Breast epithelium (tissue), 4 donors: ENCODE data around the gene GAS1. TPM values are rescaled to one million over a fixed set of nuclear protein-coding genes. Genes with fewer than 3 reads are reported as not detected.
A peak's percentile ranks its signal among the peaks of the same experiment; 100 is the strongest.

Experiments used
- DNase-seq, 2 donors: peaks; one replicate each; pipeline ENCODE4 v3.0.0-alpha.2; 2019; ENCODE audit warnings: low spot score in 2 of 2
- H3K27ac ChIP-seq, 2 donors: fragments of 200-600 bp; sonication (generic) in 1 of 2; one replicate each; pipeline ENCODE4 v1.5.1; 2016 to 2019; ENCODE audit warnings: mild to moderate bottlenecking in 1 of 2
- H3K27me3 ChIP-seq, 2 donors: fragments of 200-600 bp; sonication (generic) in 1 of 2; one replicate each; pipeline versions ENCODE4 v1.5.1 to v1.6.0; 2017 to 2019; ENCODE audit warnings: control low read depth in 1 of 2, mild to moderate bottlenecking in 1 of 2
- H3K36me3 ChIP-seq: fragments of 200-600 bp; one replicate; pipeline ENCODE4 v1.5.1; 2019
- H3K4me1 ChIP-seq, 2 donors: fragments of 200-600 bp; sonication (generic); one replicate each; pipeline ENCODE4 v1.5.1; 2016 to 2019; ENCODE audit warnings: control low read depth in 1 of 2
- H3K4me3 ChIP-seq, 3 donors: fragments of 200-600 bp; sonication (generic); 1 replicate in 2 of 3; 2 replicates in 1 of 3; pipeline ENCODE4 v1.5.1; 2016 to 2019; ENCODE audit warnings: mild to moderate bottlenecking in 3 of 3, moderate library complexity in 2 of 3
- H3K9me3 ChIP-seq, 2 donors: fragments of 200-600 bp; sonication (generic) in 1 of 2; one replicate each; pipeline ENCODE4 v1.5.1; 2016 to 2019; ENCODE audit warnings: control low read depth in 1 of 2
- POLR2A ChIP-seq: fragments of 450-650 bp; IDR thresholded peaks from one replicate; pipeline ENCODE4 v1.6.1; 2016; ENCODE audit warnings: antibody characterized with exemption, mild to moderate bottlenecking, moderate library complexity
- POLR2AphosphoS5 ChIP-seq, 3 donors: sonication (generic); formaldehyde crosslinking; IDR thresholded peaks; one replicate each; pipeline ENCODE4 v1.6.1; 2017; ENCODE audit warnings: antibody characterized with exemption in 3 of 3
- intact Hi-C: fragments of 100-400 bp; cut with DNase I; formaldehyde crosslinking; loops from one replicate; pipeline ENCODE4 v1.15.1; 2023; ENCODE audit warnings: low total_unique reads
- total RNA-seq, 3 donors: library from RNA; depleted of rRNA; stranded (reverse); fragments of >200 nt; gene quantifications; one replicate each; pipeline ENCODE4 v1.1.0, GENCODE V29; 2016
- TF ChIP-seq, protein P1 (sequence below), 3 donors: fragments of 450-650 bp; IDR thresholded peaks; one replicate each; pipeline ENCODE4 v1.5.1; 2016 to 2017; ENCODE audit warnings: antibody characterized with exemption in 3 of 3, mild to moderate bottlenecking in 3 of 3, moderate library complexity in 3 of 3

Gene GAS1
- total RNA-seq, 3 donors from 2014 or later: 48.2 to 99.9 (median 79.8) TPM

DNA sequence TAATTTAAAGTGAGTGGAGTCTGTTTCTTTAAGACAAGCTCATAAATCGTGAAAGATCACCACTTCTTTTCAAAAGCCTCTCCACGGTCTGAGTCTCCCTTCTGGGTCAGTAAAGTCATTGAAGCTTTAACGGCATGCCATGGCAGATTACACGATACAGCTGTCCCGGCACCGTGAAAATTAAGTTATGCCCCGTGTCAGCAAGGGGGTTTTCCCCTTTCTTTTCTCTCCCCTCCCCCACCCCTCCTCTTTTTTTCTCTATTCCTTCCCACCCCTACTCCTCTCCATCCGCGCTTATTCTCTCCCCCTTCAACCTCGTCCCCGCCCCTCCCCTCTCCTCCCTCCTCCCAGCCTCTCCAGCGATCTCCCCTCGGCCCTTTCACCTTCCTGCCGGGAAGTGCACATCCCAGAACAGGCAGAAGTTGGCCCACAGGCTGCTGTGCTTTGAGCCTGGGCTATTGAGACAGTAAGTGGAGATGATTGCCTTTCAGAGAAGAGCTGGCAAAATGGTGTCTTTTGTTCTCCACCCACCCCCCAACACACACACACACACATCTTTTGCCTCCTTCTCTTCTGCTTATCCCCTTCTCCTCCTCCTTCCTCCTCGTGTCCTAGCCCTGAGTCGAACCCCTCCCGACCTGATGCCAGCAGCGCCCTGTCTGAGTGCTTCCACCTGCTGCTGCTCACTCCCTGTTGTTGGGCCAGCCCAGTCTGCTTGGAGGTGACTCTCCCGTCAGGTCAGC, 44.1 kb downstream of the GAS1 start:
- no peaks in the 10 kb centered on the region for H3K36me3 ChIP-seq
- no peaks in the 10 kb centered on the region for H3K4me1 ChIP-seq
- H3K4me3 ChIP-seq: peak overlapping the region in 2 of 3 donors; percentile 24 to 30
- TF ChIP-seq POLR2A (no peak), POLR2AphosphoS5 (IDR thresholded peaks at IDR 0.05) (no peak)
- TF ChIP-seq, protein P1, sequence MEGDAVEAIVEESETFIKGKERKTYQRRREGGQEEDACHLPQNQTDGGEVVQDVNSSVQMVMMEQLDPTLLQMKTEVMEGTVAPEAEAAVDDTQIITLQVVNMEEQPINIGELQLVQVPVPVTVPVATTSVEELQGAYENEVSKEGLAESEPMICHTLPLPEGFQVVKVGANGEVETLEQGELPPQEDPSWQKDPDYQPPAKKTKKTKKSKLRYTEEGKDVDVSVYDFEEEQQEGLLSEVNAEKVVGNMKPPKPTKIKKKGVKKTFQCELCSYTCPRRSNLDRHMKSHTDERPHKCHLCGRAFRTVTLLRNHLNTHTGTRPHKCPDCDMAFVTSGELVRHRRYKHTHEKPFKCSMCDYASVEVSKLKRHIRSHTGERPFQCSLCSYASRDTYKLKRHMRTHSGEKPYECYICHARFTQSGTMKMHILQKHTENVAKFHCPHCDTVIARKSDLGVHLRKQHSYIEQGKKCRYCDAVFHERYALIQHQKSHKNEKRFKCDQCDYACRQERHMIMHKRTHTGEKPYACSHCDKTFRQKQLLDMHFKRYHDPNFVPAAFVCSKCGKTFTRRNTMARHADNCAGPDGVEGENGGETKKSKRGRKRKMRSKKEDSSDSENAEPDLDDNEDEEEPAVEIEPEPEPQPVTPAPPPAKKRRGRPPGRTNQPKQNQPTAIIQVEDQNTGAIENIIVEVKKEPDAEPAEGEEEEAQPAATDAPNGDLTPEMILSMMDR (IDR thresholded peaks at IDR 0.05): no peak
- no peaks in the 10 kb centered on the region for H3K27me3 ChIP-seq
- DNase-seq: no peak
- peaks cover 0 to 11% of the 10 kb centered on the region in 2 donors for H3K9me3 ChIP-seq
- intact Hi-C loops: no loop called here
- H3K27ac ChIP-seq: no peak overlapping the region

DNA sequence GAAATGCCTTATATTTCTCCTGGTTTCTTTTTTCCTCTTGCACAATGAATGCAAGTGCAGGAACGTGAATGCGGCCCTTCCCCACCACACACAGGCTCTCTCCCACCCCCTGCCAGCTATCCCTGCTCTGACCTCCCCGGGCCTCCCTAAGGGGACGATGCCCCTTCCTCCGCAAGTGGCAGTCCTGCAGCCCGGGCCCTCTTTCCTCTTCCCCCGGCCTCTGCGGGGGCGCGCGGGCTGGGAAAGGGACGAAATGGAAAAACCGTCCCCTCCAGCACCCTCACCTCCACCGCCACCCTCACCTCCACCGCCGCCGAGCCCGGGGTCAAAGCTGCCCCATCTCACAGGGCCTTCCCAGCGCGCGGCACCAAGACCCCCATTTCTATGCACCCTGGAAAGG, 44.7 kb downstream of the GAS1 start:
- H3K36me3 ChIP-seq: no peaks in the 10 kb centered on the region
- DNase-seq: no peak
- TF ChIP-seq POLR2A: no peak
- TF ChIP-seq, protein P1 (IDR thresholded peaks at IDR 0.05): no peak
- intact Hi-C loops: no loop called here
- H3K4me3 ChIP-seq: peak overlapping the region in 2 of 3 donors; percentile 24 to 30
- peaks cover 0 to 11% of the 10 kb centered on the region in 2 donors for H3K9me3 ChIP-seq
- H3K27ac ChIP-seq: no peak overlapping the region
- no peaks in the 10 kb centered on the region for H3K4me1 ChIP-seq
- H3K27me3 ChIP-seq: no peaks in the 10 kb centered on the region

DNA sequence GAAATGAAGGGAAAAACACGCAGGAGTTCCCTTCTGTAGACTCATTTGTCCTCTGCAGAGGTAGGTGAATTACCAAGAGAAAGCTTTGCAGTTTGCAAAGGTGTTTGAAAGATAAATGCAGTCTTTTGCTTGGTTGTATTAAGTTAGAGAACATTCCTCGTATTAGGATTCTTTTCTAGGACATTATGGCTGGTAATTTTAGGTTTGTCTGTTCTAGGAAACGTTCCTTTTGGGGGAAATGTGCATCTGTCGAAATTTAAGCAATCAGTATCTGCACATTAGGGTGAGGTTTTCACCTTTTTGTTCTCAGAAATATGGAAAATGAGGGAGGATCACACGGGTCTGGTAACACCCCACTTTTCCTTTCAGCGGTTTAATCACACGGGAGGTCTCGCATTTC, 45.1 kb downstream of the GAS1 start:
- H3K4me3 ChIP-seq: peak overlapping the region in 1 of 3 donors; percentile 30
- H3K27me3 ChIP-seq: no peaks in the 10 kb centered on the region
- TF ChIP-seq POLR2A (no peak), POLR2AphosphoS5 (IDR thresholded peaks at IDR 0.05) (no peak)
- TF ChIP-seq, protein P1 (IDR thresholded peaks at IDR 0.05): no peak
- H3K27ac ChIP-seq: no peak overlapping the region
- intact Hi-C loops: no loop called here
- no peak for DNase-seq
- H3K36me3 ChIP-seq: no peaks in the 10 kb centered on the region
- peaks cover 0 to 11% of the 10 kb centered on the region in 2 donors for H3K9me3 ChIP-seq
- no peaks in the 10 kb centered on the region for H3K4me1 ChIP-seq

DNA sequence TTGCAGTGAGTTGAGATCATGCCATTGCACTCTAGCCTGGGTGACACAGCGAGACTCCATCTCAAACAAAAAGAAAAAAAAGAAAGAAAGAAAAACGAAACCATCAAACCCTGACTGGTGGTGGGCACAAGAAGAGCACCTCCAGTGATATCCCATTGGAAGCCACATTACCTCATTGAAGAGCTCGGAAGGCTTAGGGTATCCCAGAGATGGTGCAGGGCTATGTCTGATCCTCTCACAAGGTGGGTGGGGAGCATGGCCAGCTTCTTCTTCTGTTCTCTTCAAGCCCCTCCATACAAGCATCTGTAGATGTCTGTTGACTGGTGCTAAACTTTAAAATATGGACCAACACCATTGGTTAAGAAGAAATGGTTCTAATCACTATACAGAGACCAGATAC, 45.8 kb downstream of the GAS1 start:
- Histone ChIP-seq H3K36me3 (no peaks in the 10 kb centered on the region), H3K4me1 (no peaks in the 10 kb centered on the region), H3K4me3 (no peak overlapping the region), H3K9me3 (peaks cover 0 to 6% of the 10 kb centered on the region in 2 donors), H3K27ac (no peak overlapping the region), H3K27me3 (no peaks in the 10 kb centered on the region)
- DNase-seq: no peak
- TF ChIP-seq POLR2AphosphoS5 (IDR thresholded peaks at IDR 0.05): no peak
- TF ChIP-seq POLR2A: no peak
- TF ChIP-seq, protein P1 (IDR thresholded peaks at IDR 0.05): no peak
- intact Hi-C loops: no loop called here
